ENCODE measurements around the gene ENO4.

The ENO4 gene

GRCh38 chr10:116873134-116873533 is 23.8 kb downstream of the ENO4 start:
- H3K4me3 ChIP-seq (ENCODE audit: low read length) = no peak overlapping the region
- H3K27me3 ChIP-seq (ENCODE audit: control insufficient read depth, insufficient read depth, low read length) = peaks cover 7% of the 10 kb centered on the region
- no peaks in the 10 kb centered on the region for H3K9me3 ChIP-seq (ENCODE audit: control insufficient read depth, low read depth, low read length)
- H3K36me3 ChIP-seq (ENCODE audit: control insufficient read depth, low read depth, low read length) = no peaks in the 10 kb centered on the region
- H3K4me1 ChIP-seq (ENCODE audit: control insufficient read depth, low read depth, low read length) = peaks cover 23% of the 10 kb centered on the region
- H3K27ac ChIP-seq (ENCODE audit: low read length) = no peak overlapping the region
- no peak overlapping the region for H3K9ac ChIP-seq (ENCODE audit: low read length)

GRCh38 chr10:116875897-116876296 is 26.6 kb downstream of the ENO4 start:
- Histone ChIP-seq H3K36me3 (ENCODE audit: control insufficient read depth, low read depth, low read length) (no peaks in the 10 kb centered on the region), H3K9ac (ENCODE audit: low read length) (no peak overlapping the region), H3K27ac (ENCODE audit: low read length) (no peak overlapping the region), H3K4me3 (ENCODE audit: low read length) (no peak overlapping the region), H3K4me1 (ENCODE audit: control insufficient read depth, low read depth, low read length) (peaks cover 44% of the 10 kb centered on the region), H3K27me3 (ENCODE audit: control insufficient read depth, insufficient read depth, low read length) (peaks cover 7% of the 10 kb centered on the region), H3K9me3 (ENCODE audit: control insufficient read depth, low read depth, low read length) (no peaks in the 10 kb centered on the region)

GRCh38 chr10:116877391-116877790 is 28.1 kb downstream of the ENO4 start:
- Histone ChIP-seq H3K27ac (ENCODE audit: low read length) (no peak overlapping the region), H3K9ac (ENCODE audit: low read length) (no peak overlapping the region), H3K9me3 (ENCODE audit: control insufficient read depth, low read depth, low read length) (no peaks in the 10 kb centered on the region), H3K36me3 (ENCODE audit: control insufficient read depth, low read depth, low read length) (no peaks in the 10 kb centered on the region), H3K27me3 (ENCODE audit: control insufficient read depth, insufficient read depth, low read length) (peaks cover 7% of the 10 kb centered on the region), H3K4me1 (ENCODE audit: control insufficient read depth, low read depth, low read length) (peaks cover 43% of the 10 kb centered on the region), H3K4me3 (ENCODE audit: low read length) (no peak overlapping the region)

- Histone ChIP-seq H3K9me3 (ENCODE audit: control insufficient read depth, low read depth, low read length) (no peaks in the 10 kb centered on the region), H3K9ac (ENCODE audit: low read length) (no peak overlapping the region), H3K4me1 (ENCODE audit: control insufficient read depth, low read depth, low read length) (peaks cover 35% of the 10 kb centered on the region), H3K4me3 (ENCODE audit: low read length) (no peak overlapping the region), H3K36me3 (ENCODE audit: control insufficient read depth, low read depth, low read length) (no peaks in the 10 kb centered on the region), H3K27ac (ENCODE audit: low read length) (no peak overlapping the region), H3K27me3 (ENCODE audit: control insufficient read depth, insufficient read depth, low read length) (peaks cover 7% of the 10 kb centered on the region)
Observed at GRCh38 chr10:116878123-116878522, 28.8 kb downstream of the ENO4 start.

GRCh38 chr10:116879817-116880216 is 30.5 kb downstream of the ENO4 start:
- no peaks in the 10 kb centered on the region for H3K9me3 ChIP-seq (ENCODE audit: control insufficient read depth, low read depth, low read length)
- H3K9ac ChIP-seq (ENCODE audit: low read length) = no peak overlapping the region
- H3K27ac ChIP-seq (ENCODE audit: low read length) = no peak overlapping the region
- H3K4me1 ChIP-seq (ENCODE audit: control insufficient read depth, low read depth, low read length) = peaks cover 20% of the 10 kb centered on the region
- peaks cover 7% of the 10 kb centered on the region for H3K27me3 ChIP-seq (ENCODE audit: control insufficient read depth, insufficient read depth, low read length)
- H3K36me3 ChIP-seq (ENCODE audit: control insufficient read depth, low read depth, low read length) = no peaks in the 10 kb centered on the region
- no peak overlapping the region for H3K4me3 ChIP-seq (ENCODE audit: low read length)

GRCh38 chr10:116880716-116881482 is 31.6 kb downstream of the ENO4 start:
- Histone ChIP-seq H3K4me3 (ENCODE audit: low read length) (no peak overlapping the region), H3K27me3 (ENCODE audit: control insufficient read depth, insufficient read depth, low read length) (peaks cover 7% of the 10 kb centered on the region), H3K9ac (ENCODE audit: low read length) (no peak overlapping the region), H3K9me3 (ENCODE audit: control insufficient read depth, low read depth, low read length) (no peaks in the 10 kb centered on the region), H3K27ac (ENCODE audit: low read length) (no peak overlapping the region), H3K36me3 (ENCODE audit: control insufficient read depth, low read depth, low read length) (no peaks in the 10 kb centered on the region), H3K4me1 (ENCODE audit: control insufficient read depth, low read depth, low read length) (peaks cover 20% of the 10 kb centered on the region)

- Histone ChIP-seq H3K9me3 (ENCODE audit: control insufficient read depth, low read depth, low read length) (no peaks in the 10 kb centered on the region), H3K27me3 (ENCODE audit: control insufficient read depth, insufficient read depth, low read length) (peaks cover 1% of the 10 kb centered on the region), H3K4me3 (ENCODE audit: low read length) (no peak overlapping the region), H3K27ac (ENCODE audit: low read length) (no peak overlapping the region), H3K9ac (ENCODE audit: low read length) (no peak overlapping the region), H3K36me3 (ENCODE audit: control insufficient read depth, low read depth, low read length) (no peaks in the 10 kb centered on the region), H3K4me1 (ENCODE audit: control insufficient read depth, low read depth, low read length) (peaks cover 30% of the 10 kb centered on the region)
Observed at GRCh38 chr10:116882639-116883038, 33.3 kb downstream of the ENO4 start.

GRCh38 chr10:116886772-116887171 is 37.5 kb downstream of the ENO4 start:
- Histone ChIP-seq H3K4me1 (ENCODE audit: control insufficient read depth, low read depth, low read length) (peaks cover 21% of the 10 kb centered on the region), H3K27me3 (ENCODE audit: control insufficient read depth, insufficient read depth, low read length) (no peaks in the 10 kb centered on the region), H3K36me3 (ENCODE audit: control insufficient read depth, low read depth, low read length) (no peaks in the 10 kb centered on the region), H3K9me3 (ENCODE audit: control insufficient read depth, low read depth, low read length) (no peaks in the 10 kb centered on the region), H3K4me3 (ENCODE audit: low read length) (no peak overlapping the region), H3K9ac (ENCODE audit: low read length) (no peak overlapping the region), H3K27ac (ENCODE audit: low read length) (no peak overlapping the region)

- H3K27ac ChIP-seq (ENCODE audit: low read length) = no peak overlapping the region
- peaks cover 29% of the 10 kb centered on the region for H3K4me1 ChIP-seq (ENCODE audit: control insufficient read depth, low read depth, low read length)
- H3K27me3 ChIP-seq (ENCODE audit: control insufficient read depth, insufficient read depth, low read length) = no peaks in the 10 kb centered on the region
- no peak overlapping the region for H3K9ac ChIP-seq (ENCODE audit: low read length)
- no peaks in the 10 kb centered on the region for H3K9me3 ChIP-seq (ENCODE audit: control insufficient read depth, low read depth, low read length)
- H3K4me3 ChIP-seq (ENCODE audit: low read length) = no peak overlapping the region
- H3K36me3 ChIP-seq (ENCODE audit: control insufficient read depth, low read depth, low read length) = no peaks in the 10 kb centered on the region
Observed at GRCh38 chr10:116888380-116889055, 39.2 kb downstream of the ENO4 start.

- Histone ChIP-seq H3K36me3 (ENCODE audit: control insufficient read depth, low read depth, low read length) (no peaks in the 10 kb centered on the region), H3K9ac (ENCODE audit: low read length) (no peak overlapping the region), H3K4me1 (ENCODE audit: control insufficient read depth, low read depth, low read length) (peaks cover 35% of the 10 kb centered on the region), H3K27me3 (ENCODE audit: control insufficient read depth, insufficient read depth, low read length) (no peaks in the 10 kb centered on the region), H3K9me3 (ENCODE audit: control insufficient read depth, low read depth, low read length) (no peaks in the 10 kb centered on the region), H3K27ac (ENCODE audit: low read length) (no peak overlapping the region), H3K4me3 (ENCODE audit: low read length) (no peak overlapping the region)
Observed at GRCh38 chr10:116889066-116889465, 39.8 kb downstream of the ENO4 start.

GRCh38 chr10:116891208-116891607 is 41.9 kb downstream of the ENO4 start:
- Histone ChIP-seq H3K27ac (ENCODE audit: low read length) (no peak overlapping the region), H3K9ac (ENCODE audit: low read length) (no peak overlapping the region), H3K9me3 (ENCODE audit: control insufficient read depth, low read depth, low read length) (no peaks in the 10 kb centered on the region), H3K36me3 (ENCODE audit: control insufficient read depth, low read depth, low read length) (no peaks in the 10 kb centered on the region), H3K4me1 (ENCODE audit: control insufficient read depth, low read depth, low read length) (peaks cover 39% of the 10 kb centered on the region), H3K4me3 (ENCODE audit: low read length) (no peak overlapping the region), H3K27me3 (ENCODE audit: control insufficient read depth, insufficient read depth, low read length) (no peaks in the 10 kb centered on the region)
